ENCODE measurements around the gene CHRNA7.

Gene CHRNA7

GRCh38 chr15:32099097-32099785 lies 68.9 kb downstream of the CHRNA7 start:
- H3K4me1 Mint-ChIP-seq: peaks cover 27% of the 10 kb centered on the region
- no peak for TF ChIP-seq CTCF (IDR thresholded peaks at IDR 0.05)
- H3K9me3 Mint-ChIP-seq: no peaks in the 10 kb centered on the region
- peaks cover 14% of the 10 kb centered on the region for H3K36me3 Mint-ChIP-seq (ENCODE audit: low read depth)
- no peak overlapping the region for H3K27ac Mint-ChIP-seq
- no peak for DNase-seq
- H3K27me3 Mint-ChIP-seq (ENCODE audit: low read depth, poor library complexity): peaks cover 14% of the 10 kb centered on the region
- H3K4me3 Mint-ChIP-seq: no peak overlapping the region

- TF ChIP-seq CTCF (IDR thresholded peaks at IDR 0.05): no peak
- Mint-ChIP-seq H3K4me3 (no peak overlapping the region), H3K27ac (no peak overlapping the region), H3K4me1 (peaks cover 27% of the 10 kb centered on the region), H3K27me3 (ENCODE audit: low read depth, poor library complexity) (peaks cover 11% of the 10 kb centered on the region), H3K36me3 (ENCODE audit: low read depth) (peaks cover 17% of the 10 kb centered on the region), H3K9me3 (no peaks in the 10 kb centered on the region)
- DNase-seq: no peak
These were observed 69.8 kb downstream of the CHRNA7 start for GRCh38 chr15:32099956-32100684.

- Mint-ChIP-seq H3K4me3 (no peak overlapping the region), H3K9me3 (no peaks in the 10 kb centered on the region), H3K27me3 (ENCODE audit: low read depth, poor library complexity) (peaks cover 5% of the 10 kb centered on the region), H3K36me3 (ENCODE audit: low read depth) (peaks cover 17% of the 10 kb centered on the region), H3K27ac (no peak overlapping the region), H3K4me1 (peaks cover 17% of the 10 kb centered on the region)
- DNase-seq: no peak
- no peak for TF ChIP-seq CTCF (IDR thresholded peaks at IDR 0.05)
These were observed 74.0 kb downstream of the CHRNA7 start for GRCh38 chr15:32104061-32104995.

GRCh38 chr15:32105258-32106241 lies 75.2 kb downstream of the CHRNA7 start:
- peaks cover 17% of the 10 kb centered on the region for H3K36me3 Mint-ChIP-seq (ENCODE audit: low read depth)
- H3K4me3 Mint-ChIP-seq: no peak overlapping the region
- TF ChIP-seq CTCF (IDR thresholded peaks at IDR 0.05): no peak
- H3K27me3 Mint-ChIP-seq (ENCODE audit: low read depth, poor library complexity): peaks cover 6% of the 10 kb centered on the region
- H3K9me3 Mint-ChIP-seq: no peaks in the 10 kb centered on the region
- no peak for DNase-seq
- H3K27ac Mint-ChIP-seq: no peak overlapping the region
- H3K4me1 Mint-ChIP-seq: peaks cover 17% of the 10 kb centered on the region

All from nephron progenitor cell (in vitro differentiated cells).